IMR-90 (cell line): ENCODE data around the gene GPX3.

ENCODE experiments used
- CTCF ChIP-seq: conservative IDR thresholded peaks from 2 replicates; pipeline ENCODE4 v1.5.1; 2012; ENCODE audit warnings: mild to moderate bottlenecking, low read depth, low read length, improper control_type of control experiment
- FOS ChIP-seq: fragments of 150-350 bp; IDR thresholded peaks from 2 replicates; pipeline ENCODE4 v1.6.1; 2016; ENCODE audit warnings: low read depth, low read length
- MAZ ChIP-seq: IDR thresholded peaks from 2 replicates; pipeline ENCODE4 v1.6.1; 2012; ENCODE audit warnings: low read depth, mild to moderate bottlenecking, low read length, improper control_type of control experiment, moderate library complexity, borderline replicate concordance
- POLR2A ChIP-seq: IDR thresholded peaks from 2 replicates; pipeline ENCODE4 v1.6.1; 2012; ENCODE audit warnings: mild to moderate bottlenecking, low read depth, low read length
- RAD21 ChIP-seq: IDR thresholded peaks from 2 replicates; pipeline ENCODE4 v1.6.1; 2012; ENCODE audit warnings: low read length, improper control_type of control experiment
- SMC3 ChIP-seq: fragments of 150-350 bp; IDR thresholded peaks from 2 replicates; pipeline ENCODE4 v1.6.1; 2016; ENCODE audit warnings: low read depth, mild to moderate bottlenecking, antibody characterized with exemption, low read length, moderate library complexity

GRCh38 chr5:150987746-150988145, 32.6 kb upstream of the GPX3 start:
- no peak for TF ChIP-seq MAZ
- no peak for TF ChIP-seq POLR2A
- TF ChIP-seq CTCF, result no peak
- TF ChIP-seq SMC3, result no peak
- no peak for TF ChIP-seq RAD21
- no peak for TF ChIP-seq FOS
